Stimulated activated CD4-positive, alpha-beta T cell treated with anti-CD3 and anti-CD28 coated beads, Interleukin-12 subunit alpha, Interleukin-12 subunit beta, amount 100 ng/mL, for 4 hours (primary cell): ENCODE data around the gene ADAP1.
"Not testable (repeated sequence)": the region's sequence is repeated elsewhere in the genome, so short reads cannot be mapped to it uniquely, and the experiment has no call there.

Source experiments
- DNase-seq: peaks from one replicate; pipeline ENCODE4 v3.0.0-alpha.2; 2020

ADAP1 gene

GRCh38 chr7:935874-936385 lies 18.6 kb downstream of the ADAP1 start:
- no peak for DNase-seq

- DNase-seq: no peak
Measured at GRCh38 chr7:935164-935873, 19.2 kb downstream of the ADAP1 start.

- no peak for DNase-seq
Measured at GRCh38 chr7:934469-935163, 19.9 kb downstream of the ADAP1 start.

- no peak for DNase-seq
Measured at GRCh38 chr7:932651-932975, 21.9 kb downstream of the ADAP1 start.

- no peak for DNase-seq
Measured at GRCh38 chr7:931871-932650, 22.4 kb downstream of the ADAP1 start.

- no peak for DNase-seq
Measured at GRCh38 chr7:930975-931758, 23.3 kb downstream of the ADAP1 start.

- DNase-seq: no peak
Measured at GRCh38 chr7:929311-929711, 25.2 kb downstream of the ADAP1 start.

GRCh38 chr7:927031-927671 lies 27.3 kb downstream of the ADAP1 start:
- DNase-seq: no peak

GRCh38 chr7:926061-927030 lies 28.1 kb downstream of the ADAP1 start:
- DNase-seq: no peak

GRCh38 chr7:925601-926000 lies 28.9 kb downstream of the ADAP1 start:
- DNase-seq: no peak

- DNase-seq: peak; percentile 50
Measured at GRCh38 chr7:924541-925231, 29.8 kb downstream of the ADAP1 start.

- DNase-seq: not testable (repeated sequence)
Measured at GRCh38 chr7:924042-924441, 30.4 kb downstream of the ADAP1 start.

- DNase-seq: peak; percentile 88
Measured at GRCh38 chr7:923108-924041, 31.1 kb downstream of the ADAP1 start.

GRCh38 chr7:922334-923107 lies 32.0 kb downstream of the ADAP1 start:
- peak; percentile 57 for DNase-seq

GRCh38 chr7:921581-922333 lies 32.7 kb downstream of the ADAP1 start:
- peak; percentile 26 for DNase-seq

GRCh38 chr7:921071-921461 lies 33.4 kb downstream of the ADAP1 start:
- DNase-seq: no peak

- peak; percentile 35 for DNase-seq
Measured at GRCh38 chr7:920351-921070, 34.0 kb downstream of the ADAP1 start.
